ENCODE measurements around the gene EPHA3.

The EPHA3 gene

GRCh38 chr3:89221924-89222323 lies 114.5 kb downstream of the EPHA3 start:
- ATAC-seq (replicated peaks) (no peak), DNase-seq (no peak)
- no peak overlapping the region for H3K4me3 Mint-ChIP-seq
- no peaks in the 10 kb centered on the region for H3K27me3 Mint-ChIP-seq
- no peak overlapping the region for H3K27ac Mint-ChIP-seq
- no peaks in the 10 kb centered on the region for H3K36me3 Mint-ChIP-seq (ENCODE audit: insufficient read depth)
- no peaks in the 10 kb centered on the region for H3K4me1 Mint-ChIP-seq (ENCODE audit: low read depth in 2 of 2)
- H3K9me3 Mint-ChIP-seq: peaks cover 0 to 9% of the 10 kb centered on the region in 2 donors

- peaks cover 0 to 9% of the 10 kb centered on the region in 2 donors for H3K9me3 Mint-ChIP-seq
- H3K27me3 Mint-ChIP-seq: no peaks in the 10 kb centered on the region
- DNase-seq: no peak
- no peaks in the 10 kb centered on the region for H3K4me1 Mint-ChIP-seq (ENCODE audit: low read depth in 2 of 2)
- no peak for ATAC-seq (replicated peaks)
- no peak overlapping the region for H3K27ac Mint-ChIP-seq
- no peaks in the 10 kb centered on the region for H3K36me3 Mint-ChIP-seq (ENCODE audit: insufficient read depth)
- no peak overlapping the region for H3K4me3 Mint-ChIP-seq
Observed at GRCh38 chr3:89223188-89223587, 115.8 kb downstream of the EPHA3 start.

- DNase-seq (no peak), ATAC-seq (replicated peaks) (no peak)
- no peak overlapping the region for H3K4me3 Mint-ChIP-seq
- no peak overlapping the region for H3K27ac Mint-ChIP-seq
- no peaks in the 10 kb centered on the region for H3K36me3 Mint-ChIP-seq (ENCODE audit: insufficient read depth)
- H3K4me1 Mint-ChIP-seq (ENCODE audit: low read depth in 2 of 2): no peaks in the 10 kb centered on the region
- no peaks in the 10 kb centered on the region for H3K27me3 Mint-ChIP-seq
- H3K9me3 Mint-ChIP-seq: peaks cover 9% of the 10 kb centered on the region in 2 donors
Observed at GRCh38 chr3:89227218-89227617, 119.8 kb downstream of the EPHA3 start.

- ATAC-seq (replicated peaks): no peak
- peaks cover 9 to 12% of the 10 kb centered on the region in 2 donors for H3K9me3 Mint-ChIP-seq
- no peak overlapping the region for H3K27ac Mint-ChIP-seq
- no peak overlapping the region for H3K4me3 Mint-ChIP-seq
- DNase-seq: no peak
- no peaks in the 10 kb centered on the region for H3K4me1 Mint-ChIP-seq (ENCODE audit: low read depth in 2 of 2)
- no peaks in the 10 kb centered on the region for H3K36me3 Mint-ChIP-seq (ENCODE audit: insufficient read depth)
- H3K27me3 Mint-ChIP-seq: no peaks in the 10 kb centered on the region
Observed at GRCh38 chr3:89227634-89228033, 120.2 kb downstream of the EPHA3 start.

- DNase-seq: no peak
- Mint-ChIP-seq H3K4me3 (no peak overlapping the region), H3K4me1 (ENCODE audit: low read depth in 2 of 2) (no peaks in the 10 kb centered on the region), H3K27ac (no peak overlapping the region), H3K9me3 (peaks cover 7 to 12% of the 10 kb centered on the region in 2 donors), H3K36me3 (ENCODE audit: insufficient read depth) (no peaks in the 10 kb centered on the region), H3K27me3 (no peaks in the 10 kb centered on the region)
- no peak for ATAC-seq (replicated peaks)
Observed at GRCh38 chr3:89232155-89232554, 124.7 kb downstream of the EPHA3 start.

GRCh38 chr3:89234620-89235019 lies 127.2 kb downstream of the EPHA3 start:
- H3K36me3 Mint-ChIP-seq (ENCODE audit: insufficient read depth): no peaks in the 10 kb centered on the region
- H3K27ac Mint-ChIP-seq: no peak overlapping the region
- peaks cover 5 to 12% of the 10 kb centered on the region in 2 donors for H3K9me3 Mint-ChIP-seq
- H3K4me3 Mint-ChIP-seq: no peak overlapping the region
- no peak for ATAC-seq (replicated peaks)
- H3K27me3 Mint-ChIP-seq: no peaks in the 10 kb centered on the region
- DNase-seq: no peak
- H3K4me1 Mint-ChIP-seq (ENCODE audit: low read depth in 2 of 2): no peaks in the 10 kb centered on the region

- no peak overlapping the region for H3K27ac Mint-ChIP-seq
- H3K36me3 Mint-ChIP-seq (ENCODE audit: insufficient read depth): no peaks in the 10 kb centered on the region
- H3K27me3 Mint-ChIP-seq: no peaks in the 10 kb centered on the region
- H3K4me1 Mint-ChIP-seq (ENCODE audit: low read depth in 2 of 2): no peaks in the 10 kb centered on the region
- no peak for ATAC-seq (replicated peaks)
- H3K9me3 Mint-ChIP-seq: no peaks in the 10 kb centered on the region
- no peak for DNase-seq
- no peak overlapping the region for H3K4me3 Mint-ChIP-seq
Observed at GRCh38 chr3:89238846-89239245, 131.4 kb downstream of the EPHA3 start.

GRCh38 chr3:89239774-89240173 lies 132.4 kb downstream of the EPHA3 start:
- no peak overlapping the region for H3K27ac Mint-ChIP-seq
- H3K36me3 Mint-ChIP-seq (ENCODE audit: insufficient read depth): no peaks in the 10 kb centered on the region
- no peaks in the 10 kb centered on the region for H3K9me3 Mint-ChIP-seq
- no peak overlapping the region for H3K4me3 Mint-ChIP-seq
- H3K4me1 Mint-ChIP-seq (ENCODE audit: low read depth in 2 of 2): no peaks in the 10 kb centered on the region
- no peak for ATAC-seq (replicated peaks)
- no peak for DNase-seq
- no peaks in the 10 kb centered on the region for H3K27me3 Mint-ChIP-seq

- Mint-ChIP-seq H3K4me3 (no peak overlapping the region), H3K9me3 (peaks cover 4 to 8% of the 10 kb centered on the region in 2 donors), H3K36me3 (ENCODE audit: insufficient read depth) (no peaks in the 10 kb centered on the region), H3K27me3 (no peaks in the 10 kb centered on the region), H3K27ac (no peak overlapping the region), H3K4me1 (ENCODE audit: low read depth in 2 of 2) (no peaks in the 10 kb centered on the region)
- ATAC-seq (replicated peaks) (no peak), DNase-seq (no peak)
Observed at GRCh38 chr3:89245612-89246011, 138.2 kb downstream of the EPHA3 start.

- no peak overlapping the region for H3K4me3 Mint-ChIP-seq
- no peak overlapping the region for H3K27ac Mint-ChIP-seq
- peaks cover 4 to 8% of the 10 kb centered on the region in 2 donors for H3K9me3 Mint-ChIP-seq
- H3K36me3 Mint-ChIP-seq (ENCODE audit: insufficient read depth): no peaks in the 10 kb centered on the region
- ATAC-seq (replicated peaks) (no peak), DNase-seq (no peak)
- no peaks in the 10 kb centered on the region for H3K27me3 Mint-ChIP-seq
- no peaks in the 10 kb centered on the region for H3K4me1 Mint-ChIP-seq (ENCODE audit: low read depth in 2 of 2)
Observed at GRCh38 chr3:89246326-89246725, 138.9 kb downstream of the EPHA3 start.

- H3K4me3 Mint-ChIP-seq: no peak overlapping the region
- H3K27me3 Mint-ChIP-seq: no peaks in the 10 kb centered on the region
- DNase-seq (no peak), ATAC-seq (replicated peaks) (no peak)
- H3K4me1 Mint-ChIP-seq (ENCODE audit: low read depth in 2 of 2): no peaks in the 10 kb centered on the region
- H3K36me3 Mint-ChIP-seq (ENCODE audit: insufficient read depth): no peaks in the 10 kb centered on the region
- H3K27ac Mint-ChIP-seq: no peak overlapping the region
- peaks cover 4 to 15% of the 10 kb centered on the region in 2 donors for H3K9me3 Mint-ChIP-seq
Observed at GRCh38 chr3:89250742-89251141, 143.3 kb downstream of the EPHA3 start.

GRCh38 chr3:89252016-89252415 lies 144.6 kb downstream of the EPHA3 start:
- Mint-ChIP-seq H3K9me3 (peaks cover 6 to 15% of the 10 kb centered on the region in 2 donors), H3K4me1 (ENCODE audit: low read depth in 2 of 2) (no peaks in the 10 kb centered on the region), H3K27ac (no peak overlapping the region), H3K36me3 (ENCODE audit: insufficient read depth) (no peaks in the 10 kb centered on the region), H3K27me3 (no peaks in the 10 kb centered on the region), H3K4me3 (no peak overlapping the region)
- DNase-seq (no peak), ATAC-seq (replicated peaks) (no peak)

GRCh38 chr3:89252860-89253259 lies 145.4 kb downstream of the EPHA3 start:
- no peak overlapping the region for H3K4me3 Mint-ChIP-seq
- DNase-seq: no peak
- H3K27ac Mint-ChIP-seq: no peak overlapping the region
- no peaks in the 10 kb centered on the region for H3K36me3 Mint-ChIP-seq (ENCODE audit: insufficient read depth)
- no peaks in the 10 kb centered on the region for H3K4me1 Mint-ChIP-seq (ENCODE audit: low read depth in 2 of 2)
- ATAC-seq (replicated peaks): no peak
- peaks cover 9 to 12% of the 10 kb centered on the region in 2 donors for H3K9me3 Mint-ChIP-seq
- no peaks in the 10 kb centered on the region for H3K27me3 Mint-ChIP-seq

- Mint-ChIP-seq H3K36me3 (ENCODE audit: insufficient read depth) (no peaks in the 10 kb centered on the region), H3K4me3 (no peak overlapping the region), H3K4me1 (ENCODE audit: low read depth in 2 of 2) (no peaks in the 10 kb centered on the region), H3K27me3 (no peaks in the 10 kb centered on the region), H3K27ac (no peak overlapping the region), H3K9me3 (peaks cover 6 to 19% of the 10 kb centered on the region in 2 donors)
- no peak for DNase-seq
- no peak for ATAC-seq (replicated peaks)
Observed at GRCh38 chr3:89256395-89256794, 149.0 kb downstream of the EPHA3 start.

- Mint-ChIP-seq H3K27me3 (no peaks in the 10 kb centered on the region), H3K4me1 (ENCODE audit: low read depth in 2 of 2) (no peaks in the 10 kb centered on the region), H3K4me3 (no peak overlapping the region), H3K36me3 (ENCODE audit: insufficient read depth) (no peaks in the 10 kb centered on the region), H3K9me3 (peaks cover 6 to 20% of the 10 kb centered on the region in 2 donors), H3K27ac (no peak overlapping the region)
- no peak for ATAC-seq (replicated peaks)
- no peak for DNase-seq
Observed at GRCh38 chr3:89256882-89257281, 149.5 kb downstream of the EPHA3 start.

Data from effector memory CD8-positive, alpha-beta T cell (primary cell).